HG02884 (cell line): ENCODE results near the gene PADI2.

Experiments used
- ATAC-seq: cut with Tn5 transposase; IDR thresholded peaks from one replicate; pipeline ENCODE4 v1.9.1; 2021; ENCODE audit warnings: mild to moderate bottlenecking, moderate library complexity; ENCODE audit not compliant: unreplicated experiment

Gene PADI2

GRCh38 chr1:17116643-17117042 is 2.6 kb downstream of the PADI2 start:
- ATAC-seq, result no peak

GRCh38 chr1:17113963-17114362 is 5.3 kb downstream of the PADI2 start:
- ATAC-seq, result no peak

- ATAC-seq, result no peak
Measured at GRCh38 chr1:17112496-17113236, 6.6 kb downstream of the PADI2 start.

- no peak for ATAC-seq
Measured at GRCh38 chr1:17112076-17112475, 7.2 kb downstream of the PADI2 start.

- no peak for ATAC-seq
Measured at GRCh38 chr1:17110555-17110926, 8.7 kb downstream of the PADI2 start.

- no peak for ATAC-seq
Measured at GRCh38 chr1:17109892-17110554, 9.2 kb downstream of the PADI2 start.

GRCh38 chr1:17108786-17109185 is 10.5 kb downstream of the PADI2 start:
- ATAC-seq, result no peak

- ATAC-seq, result no peak
Measured at GRCh38 chr1:17108360-17108759, 10.9 kb downstream of the PADI2 start.

- ATAC-seq, result no peak
Measured at GRCh38 chr1:17104782-17105181, 14.5 kb downstream of the PADI2 start.

- ATAC-seq, result no peak
Measured at GRCh38 chr1:17102232-17102631, 17.0 kb downstream of the PADI2 start.

GRCh38 chr1:17101261-17101660 is 18.0 kb downstream of the PADI2 start:
- ATAC-seq, result no peak

GRCh38 chr1:17099616-17100340 is 19.5 kb downstream of the PADI2 start:
- no peak for ATAC-seq

- no peak for ATAC-seq
Measured at GRCh38 chr1:17098446-17099317, 20.6 kb downstream of the PADI2 start.

GRCh38 chr1:17097787-17098186 is 21.5 kb downstream of the PADI2 start:
- no peak for ATAC-seq

GRCh38 chr1:17097147-17097546 is 22.1 kb downstream of the PADI2 start:
- no peak for ATAC-seq

- no peak for ATAC-seq
Measured at GRCh38 chr1:17096584-17096983, 22.7 kb downstream of the PADI2 start.

- no peak for ATAC-seq
Measured at GRCh38 chr1:17095141-17095540, 24.1 kb downstream of the PADI2 start.

GRCh38 chr1:17094664-17095063 is 24.6 kb downstream of the PADI2 start:
- no peak for ATAC-seq

- no peak for ATAC-seq
Measured at GRCh38 chr1:17093822-17094393, 25.3 kb downstream of the PADI2 start.

- ATAC-seq, result no peak
Measured at GRCh38 chr1:17091252-17091651, 28.0 kb downstream of the PADI2 start.

GRCh38 chr1:17089506-17089905 is 29.7 kb downstream of the PADI2 start:
- no peak for ATAC-seq
